Measurements from ENCODE around the gene RAI14.

RAI14 gene

GRCh38 chr5:34865091-34865490, 209.0 kb downstream of the RAI14 start:
- ChIA-PET POLR2A (no interaction called here), CTCF (no interaction called here)
- no peak for DNase-seq (ENCODE audit: extremely low spot score)
- TF ChIP-seq PKNOX1 (IDR thresholded peaks at IDR 0.05) (no peak), L3MBTL2 (conservative IDR thresholded peaks at IDR 0.05) (no peak), TARDBP (IDR thresholded peaks at IDR 0.05) (no peak), ARNT (IDR thresholded peaks at IDR 0.05) (no peak), FOXA1 (IDR thresholded peaks at IDR 0.05) (no peak), ZNF384 (IDR thresholded peaks at IDR 0.05) (no peak), CTBP1 (IDR thresholded peaks at IDR 0.05; ENCODE audit: borderline replicate concordance) (no peak), BHLHE40 (IDR thresholded peaks at IDR 0.05; ENCODE audit: borderline replicate concordance) (no peak), ELF4 (IDR thresholded peaks at IDR 0.05) (no peak), FOXK2 (IDR thresholded peaks at IDR 0.05) (no peak), HDGF (IDR thresholded peaks at IDR 0.05; ENCODE audit: borderline replicate concordance) (no peak), FOXM1 (IDR thresholded peaks at IDR 0.05; ENCODE audit: borderline replicate concordance) (no peak), SUZ12 (IDR thresholded peaks at IDR 0.05) (no peak), NFRKB (IDR thresholded peaks at IDR 0.05) (no peak), LEF1 (IDR thresholded peaks at IDR 0.05; ENCODE audit: borderline replicate concordance) (no peak), SP1 (IDR thresholded peaks at IDR 0.05) (no peak)

- DNase-seq (ENCODE audit: extremely low spot score) = no peak
- ChIA-PET CTCF (no interaction called here), POLR2A (no interaction called here)
- TF ChIP-seq PKNOX1 (IDR thresholded peaks at IDR 0.05) (no peak), BHLHE40 (IDR thresholded peaks at IDR 0.05; ENCODE audit: borderline replicate concordance) (no peak), L3MBTL2 (conservative IDR thresholded peaks at IDR 0.05) (no peak), CTBP1 (IDR thresholded peaks at IDR 0.05; ENCODE audit: borderline replicate concordance) (no peak), NFRKB (IDR thresholded peaks at IDR 0.05) (no peak), SP1 (IDR thresholded peaks at IDR 0.05) (no peak)
These were observed 210.9 kb downstream of the RAI14 start for GRCh38 chr5:34866989-34867471.

GRCh38 chr5:34867660-34868059, 211.5 kb downstream of the RAI14 start:
- ChIA-PET POLR2A (no interaction called here), CTCF (no interaction called here)
- TF ChIP-seq L3MBTL2 (conservative IDR thresholded peaks at IDR 0.05) (no peak), PKNOX1 (IDR thresholded peaks at IDR 0.05) (no peak), TARDBP (IDR thresholded peaks at IDR 0.05) (no peak), BHLHE40 (IDR thresholded peaks at IDR 0.05; ENCODE audit: borderline replicate concordance) (no peak), FOXM1 (IDR thresholded peaks at IDR 0.05; ENCODE audit: borderline replicate concordance) (no peak), CTBP1 (IDR thresholded peaks at IDR 0.05; ENCODE audit: borderline replicate concordance) (no peak), ARNT (IDR thresholded peaks at IDR 0.05) (no peak), FOXK2 (IDR thresholded peaks at IDR 0.05) (no peak), SP1 (IDR thresholded peaks at IDR 0.05) (no peak), NFRKB (IDR thresholded peaks at IDR 0.05) (no peak), FOXA1 (IDR thresholded peaks at IDR 0.05) (no peak), ZNF384 (IDR thresholded peaks at IDR 0.05) (no peak), HDGF (IDR thresholded peaks at IDR 0.05; ENCODE audit: borderline replicate concordance) (no peak), SUZ12 (IDR thresholded peaks at IDR 0.05) (no peak)
- DNase-seq (ENCODE audit: extremely low spot score) = no peak

- no peak for DNase-seq (ENCODE audit: extremely low spot score)
- ChIA-PET CTCF (no interaction called here), POLR2A (no interaction called here)
- TF ChIP-seq SUZ12 (IDR thresholded peaks at IDR 0.05) = no peak
- TF ChIP-seq LEF1 (IDR thresholded peaks at IDR 0.05; ENCODE audit: borderline replicate concordance) = no peak
- TF ChIP-seq HDGF (IDR thresholded peaks at IDR 0.05; ENCODE audit: borderline replicate concordance) = no peak
- TF ChIP-seq TARDBP (IDR thresholded peaks at IDR 0.05) = no peak
- no peak for TF ChIP-seq ZNF384 (IDR thresholded peaks at IDR 0.05)
- no peak for TF ChIP-seq BHLHE40 (IDR thresholded peaks at IDR 0.05; ENCODE audit: borderline replicate concordance)
- TF ChIP-seq ELF4 (IDR thresholded peaks at IDR 0.05) = no peak
- TF ChIP-seq FOXA1 (IDR thresholded peaks at IDR 0.05) = no peak
- TF ChIP-seq SP1 (IDR thresholded peaks at IDR 0.05) = no peak
- TF ChIP-seq FOXM1 (IDR thresholded peaks at IDR 0.05; ENCODE audit: borderline replicate concordance) = no peak
- TF ChIP-seq L3MBTL2 (conservative IDR thresholded peaks at IDR 0.05) = no peak
- TF ChIP-seq FOXK2 (IDR thresholded peaks at IDR 0.05) = no peak
- no peak for TF ChIP-seq ARNT (IDR thresholded peaks at IDR 0.05)
- no peak for TF ChIP-seq CTBP1 (IDR thresholded peaks at IDR 0.05; ENCODE audit: borderline replicate concordance)
- no peak for TF ChIP-seq NFRKB (IDR thresholded peaks at IDR 0.05)
- TF ChIP-seq PKNOX1 (IDR thresholded peaks at IDR 0.05) = no peak
These were observed 212.7 kb downstream of the RAI14 start for GRCh38 chr5:34868791-34869190.

- no peak for TF ChIP-seq FOXK2 (IDR thresholded peaks at IDR 0.05)
- TF ChIP-seq L3MBTL2 (conservative IDR thresholded peaks at IDR 0.05) = no peak
- no peak for TF ChIP-seq PKNOX1 (IDR thresholded peaks at IDR 0.05)
- no peak for TF ChIP-seq TARDBP (IDR thresholded peaks at IDR 0.05)
- POLR2A ChIA-PET = no interaction called here
- CTCF ChIA-PET = no interaction called here
- DNase-seq (ENCODE audit: extremely low spot score) = no peak
These were observed 213.1 kb downstream of the RAI14 start for GRCh38 chr5:34869256-34869655.

Data from HEK293T (cell line).